Ishikawa (cell line): Measurements from ENCODE around the gene MAG.

Experiments
- CEBPB ChIP-seq: IDR thresholded peaks from 2 replicates; pipeline ENCODE4 v1.6.1; 2012
- CREB1 ChIP-seq: IDR thresholded peaks from 2 replicates; pipeline ENCODE4 v1.6.1; 2012; ENCODE audit warnings: low read depth
- EGR1 ChIP-seq: IDR thresholded peaks from 2 replicates; pipeline ENCODE4 v1.6.1; 2012
- EP300 ChIP-seq: IDR thresholded peaks from 2 replicates; pipeline ENCODE4 v1.6.1; 2012; ENCODE audit warnings: borderline replicate concordance
- FOXM1 ChIP-seq: IDR thresholded peaks from 2 replicates; pipeline ENCODE4 v1.6.1; 2012; ENCODE audit warnings: low read depth, borderline replicate concordance
- NFIC ChIP-seq: IDR thresholded peaks from 2 replicates; pipeline ENCODE4 v1.6.1; 2012
- RAD21 ChIP-seq: IDR thresholded peaks from 2 replicates; pipeline ENCODE4 v1.6.1; 2012; ENCODE audit warnings: low read depth
- TAF1 ChIP-seq: IDR thresholded peaks from 2 replicates; pipeline ENCODE4 v1.6.1; 2012; ENCODE audit warnings: low read depth, mild to moderate bottlenecking
- TCF12 ChIP-seq: IDR thresholded peaks from 2 replicates; pipeline ENCODE4 v1.6.1; 2012; ENCODE audit warnings: low read depth
- TEAD4 ChIP-seq: IDR thresholded peaks from 2 replicates; pipeline ENCODE4 v1.6.1; 2012
- YY1 ChIP-seq: IDR thresholded peaks from 2 replicates; pipeline ENCODE4 v1.6.1; 2012; ENCODE audit warnings: low read depth
- TF ChIP-seq, protein P1 (sequence below): IDR thresholded peaks from 2 replicates; pipeline ENCODE4 v1.6.1; 2012
- TF ChIP-seq, protein P2 (sequence below): IDR thresholded peaks from 2 replicates; pipeline ENCODE4 v1.6.1; 2012; ENCODE audit warnings: low read depth, mild to moderate bottlenecking
- TF ChIP-seq, protein P3 (sequence below): IDR thresholded peaks from 2 replicates; pipeline ENCODE4 v1.6.1; 2012

DNA sequence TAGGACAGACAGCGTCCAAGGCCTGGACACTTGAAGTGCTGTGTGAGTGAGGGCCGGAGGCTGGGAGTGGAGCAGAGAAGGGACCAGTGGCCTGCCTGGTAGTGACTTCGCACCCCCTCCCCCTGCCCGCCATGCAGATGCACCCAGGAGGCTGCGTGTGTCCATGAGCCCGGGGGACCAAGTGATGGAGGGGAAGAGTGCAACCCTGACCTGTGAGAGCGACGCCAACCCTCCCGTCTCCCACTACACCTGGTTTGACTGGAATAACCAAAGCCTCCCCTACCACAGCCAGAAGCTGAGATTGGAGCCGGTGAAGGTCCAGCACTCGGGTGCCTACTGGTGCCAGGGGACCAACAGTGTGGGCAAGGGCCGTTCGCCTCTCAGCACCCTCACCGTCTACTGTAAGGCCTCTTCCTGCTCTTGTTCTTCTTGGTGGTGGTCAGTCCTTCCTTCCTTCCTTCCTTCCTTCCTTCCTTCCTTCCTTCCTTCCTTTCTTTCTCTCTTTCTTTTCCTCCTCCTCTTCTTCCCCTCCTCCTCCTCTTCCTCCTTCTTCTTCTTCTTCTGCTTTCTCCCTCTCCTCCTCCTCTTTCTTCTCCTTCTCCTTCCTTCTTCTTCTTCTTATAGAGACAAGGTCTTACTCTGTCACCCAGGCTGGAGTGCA is 49.7 kb downstream of the MAG start:
- TF ChIP-seq, protein P1, sequence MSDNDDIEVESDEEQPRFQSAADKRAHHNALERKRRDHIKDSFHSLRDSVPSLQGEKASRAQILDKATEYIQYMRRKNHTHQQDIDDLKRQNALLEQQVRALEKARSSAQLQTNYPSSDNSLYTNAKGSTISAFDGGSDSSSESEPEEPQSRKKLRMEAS, result no peak
- no peak for TF ChIP-seq EP300
- no peak for TF ChIP-seq CREB1
- TF ChIP-seq RAD21, result no peak
- TF ChIP-seq, protein P2, sequence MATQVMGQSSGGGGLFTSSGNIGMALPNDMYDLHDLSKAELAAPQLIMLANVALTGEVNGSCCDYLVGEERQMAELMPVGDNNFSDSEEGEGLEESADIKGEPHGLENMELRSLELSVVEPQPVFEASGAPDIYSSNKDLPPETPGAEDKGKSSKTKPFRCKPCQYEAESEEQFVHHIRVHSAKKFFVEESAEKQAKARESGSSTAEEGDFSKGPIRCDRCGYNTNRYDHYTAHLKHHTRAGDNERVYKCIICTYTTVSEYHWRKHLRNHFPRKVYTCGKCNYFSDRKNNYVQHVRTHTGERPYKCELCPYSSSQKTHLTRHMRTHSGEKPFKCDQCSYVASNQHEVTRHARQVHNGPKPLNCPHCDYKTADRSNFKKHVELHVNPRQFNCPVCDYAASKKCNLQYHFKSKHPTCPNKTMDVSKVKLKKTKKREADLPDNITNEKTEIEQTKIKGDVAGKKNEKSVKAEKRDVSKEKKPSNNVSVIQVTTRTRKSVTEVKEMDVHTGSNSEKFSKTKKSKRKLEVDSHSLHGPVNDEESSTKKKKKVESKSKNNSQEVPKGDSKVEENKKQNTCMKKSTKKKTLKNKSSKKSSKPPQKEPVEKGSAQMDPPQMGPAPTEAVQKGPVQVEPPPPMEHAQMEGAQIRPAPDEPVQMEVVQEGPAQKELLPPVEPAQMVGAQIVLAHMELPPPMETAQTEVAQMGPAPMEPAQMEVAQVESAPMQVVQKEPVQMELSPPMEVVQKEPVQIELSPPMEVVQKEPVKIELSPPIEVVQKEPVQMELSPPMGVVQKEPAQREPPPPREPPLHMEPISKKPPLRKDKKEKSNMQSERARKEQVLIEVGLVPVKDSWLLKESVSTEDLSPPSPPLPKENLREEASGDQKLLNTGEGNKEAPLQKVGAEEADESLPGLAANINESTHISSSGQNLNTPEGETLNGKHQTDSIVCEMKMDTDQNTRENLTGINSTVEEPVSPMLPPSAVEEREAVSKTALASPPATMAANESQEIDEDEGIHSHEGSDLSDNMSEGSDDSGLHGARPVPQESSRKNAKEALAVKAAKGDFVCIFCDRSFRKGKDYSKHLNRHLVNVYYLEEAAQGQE, result no peak
- TF ChIP-seq TCF12, result no peak
- TF ChIP-seq TEAD4, result no peak
- no peak for TF ChIP-seq TAF1
- TF ChIP-seq, protein P3, sequence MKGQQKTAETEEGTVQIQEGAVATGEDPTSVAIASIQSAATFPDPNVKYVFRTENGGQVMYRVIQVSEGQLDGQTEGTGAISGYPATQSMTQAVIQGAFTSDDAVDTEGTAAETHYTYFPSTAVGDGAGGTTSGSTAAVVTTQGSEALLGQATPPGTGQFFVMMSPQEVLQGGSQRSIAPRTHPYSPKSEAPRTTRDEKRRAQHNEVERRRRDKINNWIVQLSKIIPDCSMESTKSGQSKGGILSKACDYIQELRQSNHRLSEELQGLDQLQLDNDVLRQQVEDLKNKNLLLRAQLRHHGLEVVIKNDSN, result no peak
- TF ChIP-seq CEBPB, result no peak
- no peak for TF ChIP-seq EGR1
- no peak for TF ChIP-seq FOXM1
- TF ChIP-seq NFIC, result no peak
- TF ChIP-seq YY1, result no peak
